Left renal pelvis (tissue), 4 donors: ENCODE measurements around the gene FAM43B. TPM values are rescaled to one million over a fixed set of nuclear protein-coding genes. Genes with fewer than 3 reads are reported as not detected.
"Not testable (repeated sequence)": the region's sequence is repeated elsewhere in the genome, so short reads cannot be mapped to it uniquely, and the experiment has no call there.

Experiments used
- DNase-seq, 4 donors: peaks; one replicate each; pipeline ENCODE4 v3.0.0-alpha.2; 2013; ENCODE audit warnings: low read depth in 4 of 4, low spot score in 3 of 4
- polyA plus RNA-seq, 4 donors: library from polyadenylated mRNA; unstranded; fragments of 120-200 nt; gene quantifications; one replicate each; pipeline ENCODE4 v1.2.1, GENCODE V29; 2013; ENCODE audit not compliant: insufficient read length in 4 of 4

FAM43B gene
- polyA plus RNA-seq, result 1 to 10 TPM; 1.3 to 2.1 (median 1.5) TPM

GRCh38 chr1:20551945-20552727 is at the start of gene FAM43B:
FAM43B (plus strand) TSS chr1:20552573; CDS start chr1:20552974, 401 bp downstream.
- peak; percentile 74 to 80 (median 77) for DNase-seq

- no peak for DNase-seq
These were observed 46.9 kb upstream of the FAM43B start for GRCh38 chr1:20505488-20505887.

- no peak for DNase-seq
These were observed 45.2 kb upstream of the FAM43B start for GRCh38 chr1:20507248-20507563.

- DNase-seq, result peak; percentile 85 to 93 (median 88)
These were observed 44.6 kb upstream of the FAM43B start, which contains the start of gene MUL1 for GRCh38 chr1:20507564-20508410. MUL1 (minus strand) TSS chr1:20508151; CDS start chr1:20508024, 127 bp downstream.

- no peak for DNase-seq
These were observed 44.0 kb upstream of the FAM43B start for GRCh38 chr1:20508411-20508771.

- no peak for DNase-seq
These were observed 40.6 kb upstream of the FAM43B start for GRCh38 chr1:20511518-20512428.

- not testable (repeated sequence) for DNase-seq
These were observed 32.6 kb upstream of the FAM43B start for GRCh38 chr1:20519609-20520262.

GRCh38 chr1:20521960-20522861 is 30.2 kb upstream of the FAM43B start:
- DNase-seq, result peak; percentile 65 to 78 (median 70)

- DNase-seq, result no peak
These were observed 26.1 kb upstream of the FAM43B start for GRCh38 chr1:20526267-20526666.

- DNase-seq, result no peak
These were observed 24.2 kb upstream of the FAM43B start for GRCh38 chr1:20528221-20528620.

GRCh38 chr1:20530306-20530705 is 22.1 kb upstream of the FAM43B start:
- DNase-seq, result no peak

GRCh38 chr1:20530901-20531300 is 21.5 kb upstream of the FAM43B start:
- DNase-seq, result no peak

GRCh38 chr1:20533635-20534034 is 18.7 kb upstream of the FAM43B start:
- DNase-seq, result no peak

- DNase-seq, result no peak
These were observed 17.5 kb upstream of the FAM43B start for GRCh38 chr1:20534659-20535417.

GRCh38 chr1:20538227-20538626 is 14.1 kb upstream of the FAM43B start:
- no peak for DNase-seq

GRCh38 chr1:20538760-20539551 is 13.4 kb upstream of the FAM43B start:
- DNase-seq, result no peak

- no peak for DNase-seq
These were observed 12.1 kb upstream of the FAM43B start for GRCh38 chr1:20540281-20540680.

GRCh38 chr1:20546637-20547036 is 5.7 kb upstream of the FAM43B start:
- no peak for DNase-seq
